Renal cortical epithelial cell (primary cell): ENCODE measurements around the gene FAM9C. TPM values are rescaled to one million over a fixed set of nuclear protein-coding genes. Genes with fewer than 3 reads are reported as not detected.
"Not testable (repeated sequence)": the region's sequence is repeated elsewhere in the genome, so short reads cannot be mapped to it uniquely, and the experiment has no call there.

ENCODE experiments used
- DNase-seq: peaks from one replicate; pipeline ENCODE4 v3.0.0-alpha.2; 2011; ENCODE audit warnings: low read depth
- total RNA-seq: library from RNA; depleted of rRNA; stranded (reverse); fragments of >200 nt; gene quantifications from 2 replicates; pipeline ENCODE4 v1.2.3, GENCODE V29; 2014

The FAM9C gene
- total RNA-seq, 1 donor from 2014 or later = not detected

- DNase-seq = no peak
These were observed 1.3 kb downstream of the FAM9C start for GRCh38 chrX:13043138-13043537.

DNA sequence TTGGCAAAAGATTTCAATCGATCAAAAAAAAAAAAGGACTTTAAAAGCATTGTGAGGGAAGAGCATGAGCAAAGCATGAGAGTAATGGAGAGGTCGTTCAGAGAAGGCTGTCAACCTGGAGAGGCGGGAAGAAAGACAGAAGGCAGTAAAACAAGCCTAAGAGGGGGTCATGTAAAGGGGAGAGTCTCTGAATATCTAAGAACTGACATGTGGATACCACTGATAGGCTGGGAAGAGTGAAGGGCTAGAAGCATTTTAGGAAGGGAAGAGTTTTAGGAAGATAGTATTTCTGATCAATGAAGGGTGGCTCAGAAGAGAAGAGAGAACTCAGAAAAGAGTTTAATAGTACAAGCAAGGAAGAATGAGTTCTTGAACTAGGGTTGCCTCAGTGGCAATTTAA, 7.5 kb downstream of the FAM9C start:
- DNase-seq = no peak

GRCh38 chrX:13033193-13033592, 11.2 kb downstream of the FAM9C start:
- no peak for DNase-seq

- DNase-seq = peak; percentile 50
These were observed 14.3 kb downstream of the FAM9C start for GRCh38 chrX:13029887-13030771.

- DNase-seq = no peak
These were observed 14.9 kb downstream of the FAM9C start for GRCh38 chrX:13029637-13029886.

GRCh38 chrX:13028871-13029636, 15.4 kb downstream of the FAM9C start:
- peak; percentile 55 for DNase-seq

DNA sequence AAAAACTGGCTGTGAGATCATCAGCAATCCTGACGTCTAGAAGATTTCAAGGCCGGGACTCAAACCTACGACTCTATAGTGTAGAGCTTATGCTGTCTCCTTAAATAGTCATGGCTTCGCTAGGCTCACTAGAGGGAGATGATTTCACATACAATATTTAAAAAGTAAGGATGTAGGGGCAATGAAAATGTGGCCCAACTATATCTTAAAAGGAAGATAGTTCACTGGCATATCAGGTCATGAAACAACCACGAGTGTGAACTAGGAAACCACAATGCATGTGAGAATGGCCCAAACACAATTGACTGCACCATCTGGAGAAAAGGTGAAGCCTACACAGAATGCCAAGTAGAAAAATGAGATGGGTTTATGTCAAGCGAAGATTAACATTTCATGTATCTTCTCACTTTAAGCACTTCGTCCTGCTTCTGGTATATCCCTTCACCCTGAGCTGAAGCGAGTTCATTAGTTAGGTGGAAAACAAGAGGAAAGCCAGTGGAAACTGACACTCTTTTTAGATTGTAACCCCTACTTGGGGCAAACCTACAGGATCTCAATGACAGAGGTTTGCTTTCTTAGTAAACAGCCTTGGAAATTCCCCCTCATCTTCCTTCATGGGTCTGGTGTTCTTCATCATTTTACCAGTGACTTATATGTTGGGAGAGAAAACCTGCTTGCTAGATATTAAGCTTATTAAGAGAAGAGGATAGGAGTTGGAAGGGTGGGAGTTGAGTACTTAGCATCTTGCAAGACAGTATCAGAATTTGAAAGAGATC, 17.4 kb downstream of the FAM9C start:
- no peak for DNase-seq

DNA sequence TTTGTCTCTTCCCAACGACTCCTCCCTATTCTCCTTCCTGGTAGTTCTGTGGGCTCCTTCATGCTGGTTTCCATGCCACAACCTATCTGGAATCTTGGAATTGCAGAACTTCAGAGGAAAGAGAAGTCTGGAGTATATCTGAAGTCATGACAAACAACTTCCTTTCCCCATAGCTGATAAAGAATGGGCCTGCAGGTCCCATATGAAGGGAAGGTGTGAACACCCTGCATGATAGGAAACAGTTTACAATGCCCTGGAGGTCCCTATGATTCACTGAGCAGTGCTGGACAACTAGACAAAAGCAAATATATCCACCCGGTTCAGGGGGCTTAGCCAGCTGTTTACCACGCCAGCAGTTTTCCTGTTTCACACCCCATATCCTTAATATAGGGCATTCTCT, 19.4 kb downstream of the FAM9C start:
- DNase-seq = no peak

- no peak for DNase-seq
These were observed 20.4 kb downstream of the FAM9C start for GRCh38 chrX:13023979-13024378.

DNA sequence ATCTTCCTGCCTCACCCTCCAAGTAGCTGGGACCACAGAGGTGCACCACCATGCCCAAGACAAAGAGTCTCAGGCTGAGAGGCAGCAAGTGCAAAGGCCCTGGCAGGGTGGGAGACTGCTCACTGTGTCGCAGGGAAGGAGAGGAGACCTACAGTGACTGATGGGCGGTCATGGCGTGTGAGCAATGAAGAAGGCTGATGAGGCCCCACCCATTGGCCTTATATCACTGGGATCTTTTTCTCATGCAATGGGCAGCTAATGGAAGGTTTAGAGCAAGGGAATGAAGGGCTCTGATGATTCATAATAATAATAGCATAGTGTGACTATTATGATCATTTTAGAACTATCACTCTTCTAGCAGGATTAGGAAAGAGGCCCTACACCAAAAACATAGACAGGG, 20.9 kb downstream of the FAM9C start:
- no peak for DNase-seq

DNA sequence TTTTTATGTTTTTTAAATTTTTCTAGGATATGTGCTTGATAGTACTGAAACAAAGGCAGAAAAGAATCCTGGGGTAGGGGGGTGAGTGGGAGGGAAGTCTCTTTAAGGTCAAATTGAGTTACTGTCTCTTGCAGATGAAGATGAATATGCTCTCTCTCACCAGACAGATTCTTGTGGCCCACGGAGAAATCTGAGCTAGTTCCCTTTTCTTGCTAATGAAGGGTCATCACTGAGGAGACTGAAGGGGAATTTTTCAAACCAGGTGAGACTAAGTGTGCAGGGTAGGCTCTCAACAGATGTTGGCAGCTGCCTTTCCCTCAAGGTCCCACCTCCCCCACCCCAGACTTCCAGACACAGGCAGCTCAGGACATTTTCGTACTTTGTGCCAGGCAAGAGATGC, 21.5 kb downstream of the FAM9C start:
- no peak for DNase-seq

- DNase-seq = not testable (repeated sequence)
These were observed 27.7 kb downstream of the FAM9C start for GRCh38 chrX:13016731-13017130.

DNA sequence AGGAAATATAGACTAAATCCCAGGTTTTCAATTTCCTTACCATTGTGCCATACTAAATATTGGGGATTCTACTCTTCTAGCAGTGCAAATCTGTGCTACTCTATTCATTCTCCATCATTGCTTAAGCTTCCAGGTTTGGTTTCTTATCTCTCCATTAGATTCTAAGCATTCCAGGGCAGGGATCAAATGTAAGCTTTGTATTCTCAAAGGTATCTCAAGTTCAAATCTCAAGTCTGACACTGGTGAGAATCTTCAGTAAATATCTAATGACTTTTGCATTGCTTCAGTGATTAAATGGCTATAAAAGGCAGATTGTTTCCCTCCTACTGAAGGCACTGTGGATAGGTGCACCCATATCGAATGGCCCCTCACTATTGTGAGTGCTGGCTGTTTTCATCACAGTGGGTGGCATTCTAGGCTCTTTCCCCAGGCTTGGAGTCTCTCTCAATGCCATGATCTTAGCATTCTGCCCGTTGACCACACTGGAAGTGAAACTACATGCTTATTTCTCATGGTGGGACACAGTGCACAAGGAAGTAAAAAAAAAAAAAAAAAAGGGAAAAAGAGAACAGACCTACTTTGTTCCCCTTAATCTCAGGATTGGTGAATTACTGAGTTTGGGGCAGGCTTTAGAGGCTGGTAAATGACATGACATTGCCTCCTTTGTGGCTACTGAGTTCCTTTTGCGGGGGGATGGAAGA, 28.7 kb downstream of the FAM9C start:
- no peak for DNase-seq

DNA sequence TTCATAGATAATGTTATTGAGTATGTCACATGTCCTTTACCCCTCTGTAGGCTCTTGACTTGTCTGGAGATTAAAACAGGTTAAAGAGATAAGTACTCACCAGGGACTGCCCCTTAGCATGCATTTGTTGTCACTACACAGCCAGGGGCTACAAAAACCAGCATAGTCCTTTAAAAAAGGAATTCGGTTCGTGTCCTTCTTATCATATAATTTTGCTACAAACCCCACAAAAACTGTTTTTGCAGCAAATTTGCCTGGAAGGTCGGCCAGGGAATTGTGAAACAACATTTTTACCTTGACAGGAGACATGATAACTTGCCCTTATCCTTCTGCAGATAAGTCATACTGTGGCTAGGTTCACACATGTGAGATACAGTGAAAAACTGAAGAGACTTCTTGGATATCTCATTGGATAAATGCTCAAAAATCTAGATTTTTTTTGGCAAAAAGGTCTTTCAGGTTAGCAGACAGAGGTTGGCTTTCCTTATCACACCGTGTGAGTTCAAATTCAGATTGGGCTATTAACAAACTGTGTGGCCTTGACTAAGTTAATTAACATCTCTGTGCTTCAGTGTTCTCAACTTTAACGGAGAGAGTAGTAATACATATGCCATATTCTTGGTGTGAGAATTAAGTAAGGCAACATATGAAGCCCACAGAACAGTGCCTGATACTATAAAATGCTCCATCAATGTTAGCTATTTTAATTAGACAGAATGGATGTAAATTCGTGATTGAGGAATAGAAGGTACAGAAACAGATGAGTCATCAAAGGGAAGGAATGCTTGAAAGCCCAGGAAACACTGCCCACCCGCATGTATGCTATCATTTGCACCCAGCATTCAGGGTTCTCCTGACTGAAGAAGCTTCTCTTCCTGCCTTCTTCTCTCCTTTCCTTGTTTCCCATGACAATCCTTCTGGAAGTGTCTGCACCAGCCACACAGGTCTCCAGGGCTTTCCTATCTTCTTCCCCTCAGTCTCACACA, 30.0 kb downstream of the FAM9C start:
- DNase-seq = peak; percentile 33

GRCh38 chrX:13013363-13014110, 30.9 kb downstream of the FAM9C start:
- DNase-seq = no peak

- DNase-seq = no peak
These were observed 33.9 kb downstream of the FAM9C start for GRCh38 chrX:13010546-13010945.

DNA sequence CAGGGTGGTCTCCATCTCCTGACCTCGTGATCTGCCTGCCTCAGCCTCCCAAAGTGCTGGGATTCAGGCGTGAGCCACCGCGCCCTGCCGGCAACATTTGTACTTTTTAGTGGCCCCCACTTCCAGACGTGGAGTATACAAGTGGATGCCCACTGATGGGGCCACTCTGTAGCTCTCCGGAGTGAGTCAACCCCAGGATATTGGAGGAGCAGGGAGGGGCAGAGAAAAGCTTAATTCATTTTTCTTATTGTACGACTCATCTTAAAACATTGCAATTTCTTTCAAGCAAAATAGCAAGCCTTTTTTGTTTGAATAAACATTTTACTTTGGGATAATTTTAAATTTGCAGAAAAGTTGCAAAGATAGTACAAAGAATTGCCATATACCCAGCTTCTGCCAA, 34.6 kb downstream of the FAM9C start:
- DNase-seq = no peak

DNA sequence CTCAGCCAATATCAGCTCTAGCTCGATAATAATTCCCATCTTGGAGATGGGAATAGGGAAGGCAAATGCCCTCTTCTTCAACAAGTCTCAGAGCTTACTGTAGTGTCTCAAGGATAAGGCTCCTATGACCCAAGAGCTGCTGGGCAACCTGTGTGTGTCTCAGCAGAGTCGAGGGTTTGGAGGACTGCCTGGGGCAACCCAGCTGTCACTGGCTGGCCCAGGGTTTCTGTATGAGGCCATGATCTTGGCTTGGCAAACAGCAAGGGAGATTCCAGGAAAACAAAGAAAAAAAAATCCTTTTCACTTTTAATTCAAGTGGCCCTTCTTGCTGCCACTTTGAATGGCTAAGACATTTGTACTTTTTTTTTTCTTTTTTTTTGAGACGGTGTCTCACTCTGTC, 35.1 kb downstream of the FAM9C start:
- DNase-seq = no peak

DNA sequence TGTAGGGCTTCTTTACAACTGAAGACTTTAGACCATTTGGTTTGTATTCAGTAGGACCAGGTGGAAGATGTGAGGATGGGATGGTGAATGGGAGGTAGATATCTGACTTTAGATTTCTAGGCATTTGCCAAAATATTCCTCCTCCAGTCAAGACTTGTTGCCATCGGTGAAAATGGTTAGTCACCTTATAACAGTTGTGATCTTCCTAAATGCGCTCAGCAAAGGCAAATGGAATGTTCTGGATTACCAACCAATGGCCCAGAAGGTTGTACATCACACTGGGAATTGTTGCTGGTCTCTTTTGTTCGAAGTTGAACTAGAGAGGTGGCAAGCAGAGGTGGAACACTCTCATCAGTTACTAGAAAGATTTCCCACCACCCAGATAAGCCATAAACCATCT, 35.6 kb downstream of the FAM9C start:
- DNase-seq = no peak

GRCh38 chrX:13008189-13008533, 36.3 kb downstream of the FAM9C start:
- DNase-seq = no peak
